ENCODE measurements around the gene BAHD1.
"Not testable (repeated sequence)": the region's sequence is repeated elsewhere in the genome, so short reads cannot be mapped to it uniquely, and the experiment has no call there.

BAHD1 gene

DNA sequence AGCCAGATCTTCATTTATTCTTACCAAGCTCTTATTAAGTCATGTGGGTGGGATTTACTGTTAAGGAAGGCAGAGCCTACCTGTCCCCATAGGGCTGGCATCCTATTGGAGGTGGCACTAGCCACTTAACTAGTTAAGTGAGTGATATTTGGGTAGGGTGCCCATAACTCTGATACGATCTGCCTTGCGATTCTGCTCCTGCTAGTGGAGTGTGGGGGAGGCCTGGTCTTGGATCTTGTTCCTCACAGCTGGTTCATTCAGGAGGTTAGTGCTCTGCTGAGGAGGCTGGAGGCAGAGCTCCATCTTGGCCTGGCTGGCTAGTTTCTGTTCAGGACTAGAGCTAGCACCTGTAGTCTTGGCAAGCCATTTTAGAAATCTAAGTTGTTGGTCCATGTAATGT, 9.3 kb downstream of the BAHD1 start:
- no peak overlapping the region for H3K4me3 ChIP-seq (ENCODE audit: control insufficient read depth, low read depth, low read length)
- no peak for DNase-seq (ENCODE audit: low read depth)
- TF ChIP-seq, protein P1, sequence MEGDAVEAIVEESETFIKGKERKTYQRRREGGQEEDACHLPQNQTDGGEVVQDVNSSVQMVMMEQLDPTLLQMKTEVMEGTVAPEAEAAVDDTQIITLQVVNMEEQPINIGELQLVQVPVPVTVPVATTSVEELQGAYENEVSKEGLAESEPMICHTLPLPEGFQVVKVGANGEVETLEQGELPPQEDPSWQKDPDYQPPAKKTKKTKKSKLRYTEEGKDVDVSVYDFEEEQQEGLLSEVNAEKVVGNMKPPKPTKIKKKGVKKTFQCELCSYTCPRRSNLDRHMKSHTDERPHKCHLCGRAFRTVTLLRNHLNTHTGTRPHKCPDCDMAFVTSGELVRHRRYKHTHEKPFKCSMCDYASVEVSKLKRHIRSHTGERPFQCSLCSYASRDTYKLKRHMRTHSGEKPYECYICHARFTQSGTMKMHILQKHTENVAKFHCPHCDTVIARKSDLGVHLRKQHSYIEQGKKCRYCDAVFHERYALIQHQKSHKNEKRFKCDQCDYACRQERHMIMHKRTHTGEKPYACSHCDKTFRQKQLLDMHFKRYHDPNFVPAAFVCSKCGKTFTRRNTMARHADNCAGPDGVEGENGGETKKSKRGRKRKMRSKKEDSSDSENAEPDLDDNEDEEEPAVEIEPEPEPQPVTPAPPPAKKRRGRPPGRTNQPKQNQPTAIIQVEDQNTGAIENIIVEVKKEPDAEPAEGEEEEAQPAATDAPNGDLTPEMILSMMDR (IDR thresholded peaks at IDR 0.05; ENCODE audit: control insufficient read depth, insufficient read depth, low read depth, low read length, missing control alignments), result no peak

DNA sequence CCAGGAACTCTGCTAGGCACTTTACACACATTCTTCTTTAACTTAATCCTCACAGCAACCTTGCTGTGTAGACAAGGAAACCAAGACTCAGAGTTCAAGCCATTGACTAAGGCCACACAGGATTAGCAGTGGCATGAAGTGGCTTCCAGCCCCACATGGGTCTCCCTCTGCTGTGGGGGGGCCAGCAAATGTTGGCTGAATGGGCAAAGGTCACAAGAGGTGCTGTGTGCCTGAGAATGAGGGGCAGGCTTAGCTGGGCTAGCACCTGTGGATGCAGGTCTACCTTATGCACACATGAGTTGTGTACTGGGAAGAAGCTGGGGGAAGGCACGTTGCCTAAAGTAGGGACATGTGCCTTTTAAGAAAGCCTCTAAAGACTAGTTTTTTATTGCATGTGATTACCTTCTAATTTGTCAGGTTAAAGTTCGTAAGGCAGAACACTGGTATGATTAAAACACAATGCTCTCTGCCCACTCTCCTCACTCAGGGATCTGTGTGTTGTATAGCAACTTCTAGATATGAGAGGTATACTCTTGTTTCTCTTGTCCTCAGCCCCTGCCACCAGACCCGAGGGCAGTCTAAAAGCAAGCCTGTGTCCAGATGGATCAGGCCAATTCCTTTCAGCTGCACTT, 10.9 kb downstream of the BAHD1 start:
- TF ChIP-seq, protein P1 (IDR thresholded peaks at IDR 0.05; ENCODE audit: control insufficient read depth, insufficient read depth, low read depth, low read length, missing control alignments), result no peak
- H3K4me3 ChIP-seq (ENCODE audit: control insufficient read depth, low read depth, low read length), result no peak overlapping the region
- no peak for DNase-seq (ENCODE audit: low read depth)

DNA sequence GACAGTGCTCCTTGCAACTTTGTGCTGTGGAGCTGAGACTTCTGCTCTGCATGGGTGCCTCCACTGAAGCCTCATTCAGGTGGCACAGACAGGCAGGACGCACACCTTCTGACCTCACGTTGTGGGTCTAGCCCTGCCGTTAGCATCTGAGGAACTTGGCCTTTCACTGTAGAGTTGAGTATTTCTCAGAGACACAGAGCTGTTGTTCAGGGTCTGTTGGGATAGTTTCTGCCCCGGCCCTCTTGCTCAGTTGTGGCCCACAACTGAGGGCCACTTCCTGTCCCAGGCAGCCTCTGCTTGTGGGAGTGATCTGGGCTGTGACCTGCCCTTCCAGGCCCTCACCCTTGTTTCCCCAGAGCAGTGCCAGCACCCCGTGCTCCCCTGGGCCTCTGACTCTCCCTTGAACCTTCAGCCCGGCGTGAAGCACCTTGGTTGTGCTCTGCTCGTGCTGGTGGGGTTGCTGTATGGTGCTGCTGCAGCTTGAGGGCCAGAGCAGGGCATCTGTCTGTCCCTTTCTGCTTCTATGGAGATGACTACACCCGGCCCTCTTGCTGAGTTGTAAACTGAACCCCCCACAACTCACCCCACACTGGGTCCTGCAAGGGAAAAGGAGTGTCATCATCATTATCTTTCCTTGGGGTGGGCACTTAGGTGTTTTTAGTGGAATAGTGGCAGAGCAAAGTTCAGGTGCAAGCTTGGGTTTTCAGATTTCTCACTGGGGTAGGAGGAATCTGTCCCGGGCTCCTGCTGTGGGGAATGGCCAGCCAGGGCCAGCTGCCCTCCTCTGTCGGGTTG, 11.7 kb downstream of the BAHD1 start:
- no peak overlapping the region for H3K4me3 ChIP-seq (ENCODE audit: control insufficient read depth, low read depth, low read length)
- TF ChIP-seq, protein P1 (IDR thresholded peaks at IDR 0.05; ENCODE audit: control insufficient read depth, insufficient read depth, low read depth, low read length, missing control alignments), result no peak
- no peak for DNase-seq (ENCODE audit: low read depth)

DNA sequence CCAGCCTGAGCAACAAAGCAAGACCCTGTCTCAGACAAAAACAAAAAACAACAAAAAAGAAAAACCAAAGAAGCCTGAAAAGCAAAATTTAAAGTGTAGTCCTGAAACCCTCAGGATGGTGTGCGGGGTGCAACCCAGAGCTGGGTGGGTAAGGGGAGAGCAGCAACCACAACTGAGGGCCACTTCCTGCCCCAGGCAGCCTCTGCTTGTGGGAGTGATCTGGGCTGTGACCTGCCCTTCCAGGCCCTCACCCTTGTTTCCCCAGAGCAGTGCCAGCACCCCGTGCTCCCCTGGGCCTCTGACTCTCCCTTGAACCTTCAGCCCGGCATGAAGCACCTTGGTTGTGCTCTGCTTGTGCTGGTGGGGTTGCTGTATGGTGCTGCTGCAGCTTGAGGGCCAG, 13.2 kb downstream of the BAHD1 start:
- DNase-seq (ENCODE audit: low read depth); H3K4me3 ChIP-seq (ENCODE audit: control insufficient read depth, low read depth, low read length): not testable (repeated sequence)

DNA sequence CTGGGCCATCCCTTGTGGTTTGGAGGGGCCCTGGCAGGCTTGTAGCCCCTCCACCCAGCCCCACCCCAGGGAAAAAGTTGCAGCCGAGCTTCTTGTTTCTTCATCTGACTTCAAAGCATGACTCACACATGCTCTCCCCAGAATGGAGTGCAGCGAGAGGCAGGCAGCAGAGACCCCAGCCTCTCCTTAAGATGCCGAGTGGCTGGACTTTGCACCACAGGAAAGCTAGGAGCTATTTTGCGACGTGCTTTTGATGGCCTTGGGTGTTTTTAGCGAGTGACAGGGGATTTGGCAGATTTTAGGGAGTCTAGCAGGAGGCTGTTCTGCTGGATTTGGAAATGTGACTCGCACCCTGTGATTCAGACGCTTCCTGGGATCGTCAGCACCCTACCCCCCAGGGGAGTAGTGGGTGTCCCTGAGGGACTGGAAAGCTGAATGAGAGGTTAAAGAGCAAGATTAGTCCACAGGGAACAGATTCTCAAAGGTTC, 14.2 kb downstream of the BAHD1 start:
- no peak for DNase-seq (ENCODE audit: low read depth)
- no peak overlapping the region for H3K4me3 ChIP-seq (ENCODE audit: control insufficient read depth, low read depth, low read length)
- TF ChIP-seq, protein P1 (IDR thresholded peaks at IDR 0.05; ENCODE audit: control insufficient read depth, insufficient read depth, low read depth, low read length, missing control alignments), result no peak

DNA sequence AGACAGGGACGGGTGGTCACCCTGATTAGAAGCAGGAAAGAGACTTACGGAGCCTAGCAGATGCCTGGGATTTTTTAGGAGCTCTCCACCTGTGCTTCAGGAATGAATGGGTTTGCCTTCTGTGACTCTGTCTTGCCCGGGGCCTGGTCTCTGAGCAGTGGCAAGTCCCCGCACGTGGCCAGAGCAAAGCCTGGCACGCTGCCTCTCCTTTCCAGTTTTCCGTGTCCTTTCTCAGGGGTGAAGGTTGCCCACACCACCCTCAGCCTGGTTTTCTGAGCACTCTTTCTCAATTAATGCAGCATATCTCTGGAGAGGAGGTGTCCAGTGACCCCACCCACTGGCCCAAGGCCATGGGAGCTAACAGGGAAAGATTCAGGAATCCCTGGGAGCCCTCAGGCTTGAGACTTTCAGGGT, 15.6 kb downstream of the BAHD1 start:
- H3K4me3 ChIP-seq (ENCODE audit: control insufficient read depth, low read depth, low read length), result no peak overlapping the region
- TF ChIP-seq, protein P1 (IDR thresholded peaks at IDR 0.05; ENCODE audit: control insufficient read depth, insufficient read depth, low read depth, low read length, missing control alignments), result no peak
- no peak for DNase-seq (ENCODE audit: low read depth)

DNA sequence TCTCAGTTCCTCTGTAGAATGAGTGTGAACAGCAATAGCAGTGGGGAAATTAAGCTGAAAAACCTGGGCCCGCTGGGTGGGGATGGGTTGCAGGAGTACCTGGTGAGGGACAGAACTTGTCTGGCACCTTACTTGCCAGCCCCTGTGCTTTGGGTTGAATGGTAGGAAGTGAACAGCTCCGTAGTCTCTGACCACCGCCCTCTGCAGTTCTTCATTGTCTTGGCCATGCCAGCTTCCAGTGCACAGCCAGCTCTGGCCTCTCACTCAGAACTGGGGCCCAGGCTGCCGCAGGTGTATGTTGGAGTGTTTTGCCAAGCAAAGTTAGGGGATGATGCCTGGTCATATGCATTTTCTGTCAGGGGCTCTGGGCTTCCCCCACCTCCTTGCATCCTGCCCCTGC, 16.0 kb downstream of the BAHD1 start:
- TF ChIP-seq, protein P1 (IDR thresholded peaks at IDR 0.05; ENCODE audit: control insufficient read depth, insufficient read depth, low read depth, low read length, missing control alignments), result no peak

More for the DNA sequence above, 16.0 kb downstream of the BAHD1 start:
- DNase-seq (ENCODE audit: low read depth), result no peak
- no peak overlapping the region for H3K4me3 ChIP-seq (ENCODE audit: control insufficient read depth, low read depth, low read length)
